ENCODE data around the gene CCNE1. TPM values are rescaled to one million over a fixed set of nuclear protein-coding genes. Genes with fewer than 3 reads are reported as not detected.

The CCNE1 gene
- total and polyA plus RNA-seq, 9 of the 15 experiments (the other 6 are each of a cell fraction or from before 2014, with no cell fraction given) = 6.2 to 41.0 (median 31.6) TPM

- Histone ChIP-seq H3K9me3 (replicated peaks; ENCODE audit: control insufficient read depth, insufficient read depth, low read depth, low read length) (no peaks in the 10 kb centered on the region), H3K36me3 (ENCODE audit: control insufficient read depth, insufficient read depth, low read length) (peaks cover 35% of the 10 kb centered on the region), H4K20me1 (replicated peaks; ENCODE audit: control insufficient read depth, insufficient read depth, low read length) (no peaks in the 10 kb centered on the region), H3K4me1 (replicated peaks in 1 of 2; ENCODE audit: control insufficient read depth in 2 of 2, insufficient read depth in 2 of 2, low read length in 2 of 2) (peaks cover 20 to 21% of the 10 kb centered on the region in 2 experiments; a peak in 4 of 5 replicates), H3K4me2 (ENCODE audit: insufficient read depth, low read length) (peak overlapping the region; percentile 57), H3K9me1 (ENCODE audit: control insufficient read depth, insufficient read depth, low read length) (no peaks in the 10 kb centered on the region), H3K9ac (ENCODE audit: insufficient read depth in 1 of 2, low read depth in 2 of 2, low read length in 2 of 2) (peak overlapping the region; percentile 36 to 80), H2AFZ (ENCODE audit: low read depth, low read length) (no peak overlapping the region), H3K79me2 (ENCODE audit: control insufficient read depth, insufficient read depth, low read length) (peaks cover 7% of the 10 kb centered on the region; the same call in 2 of the 3 replicates), H3K4me3 (peak overlapping the region; percentile 55; the same call in 1 of the 2 replicates), H3K27ac (ENCODE audit: extremely low read depth, low read depth, low read length) (no peak overlapping the region; the same call in 2 of the 3 replicates), H3K27me3 (ENCODE audit: control insufficient read depth in 2 of 2, insufficient read depth in 2 of 2, low read length in 2 of 2) (no peaks in the 10 kb centered on the region)
- ChIA-PET POLR2A (no interaction called here), CTCF (ENCODE audit: low intra/inter-chr PET ratio) (no interaction called here)
- TF ChIP-seq CXXC5 (CRISPR knock-in tag; IDR thresholded peaks at IDR 0.05) = no peak
- TF ChIP-seq STAT5A (IDR thresholded peaks at IDR 0.05; ENCODE audit: borderline replicate concordance, low read length) = no peak
- TF ChIP-seq NR1H2 (CRISPR knock-in tag; IDR thresholded peaks at IDR 0.05) = 0 out of 2 replicates have a peak, but pooled peaks have one; percentile 49
- TF ChIP-seq NCOA6 (IDR thresholded peaks at IDR 0.05) = no peak
- no peak for TF ChIP-seq ARID4B (CRISPR knock-in tag; IDR thresholded peaks at IDR 0.05)
- WGBS (ENCODE audit: insufficient coverage, low coverage, missing lambda C conversion rate) = 56% methylated on average over 6 of the region's 6 CpGs
- intact Hi-C loops (cut with micrococcal nuclease) (loop anchor here (1.0 kb wide), 1 partner anchor 31 kb away; no protein-coding TSS in a partner anchor), in situ Hi-C loops (cut with MboI) (no loop called here)
- BruUV-seq (replicated peaks) = TSS peak; percentile 59
- FAIRE-seq = no peak
- DNase-seq (ENCODE audit: extremely low read depth in 1 of 4, low spot score in 3 of 4) = no peak
- no peak for ATAC-seq
These were observed 1.1 kb downstream of the CCNE1 start for GRCh38 chr19:29812881-29813275.
